Suprapubic skin (tissue), 4 donors: Measurements from ENCODE around the gene STX16.

ENCODE experiments used
- POLR2A ChIP-seq, 2 donors: fragments of 450-650 bp; IDR thresholded peaks; one replicate each; pipeline ENCODE4 v1.6.1; 2017; ENCODE audit warnings: antibody characterized with exemption in 2 of 2, mild to moderate bottlenecking in 2 of 2, moderate library complexity in 2 of 2
- POLR2AphosphoS5 ChIP-seq, 3 donors: sonication (generic); formaldehyde crosslinking; IDR thresholded peaks; one replicate each; pipeline ENCODE4 v1.6.1; 2017; ENCODE audit warnings: antibody characterized with exemption in 3 of 3
- TF ChIP-seq, protein P1 (sequence below), 2 donors: fragments of 200-600 bp in 1 of 2; fragments of 450-650 bp in 1 of 2; sonication (generic) in 1 of 2; IDR thresholded peaks; one replicate each; pipeline ENCODE4 v1.5.1; 2016 to 2019; ENCODE audit warnings: antibody characterized with exemption in 2 of 2, mild to moderate bottlenecking in 1 of 2, moderate library complexity in 1 of 2

GRCh38 chr20:58603721-58604120 is 47.4 kb upstream of the STX16 start:
- TF ChIP-seq, protein P1, sequence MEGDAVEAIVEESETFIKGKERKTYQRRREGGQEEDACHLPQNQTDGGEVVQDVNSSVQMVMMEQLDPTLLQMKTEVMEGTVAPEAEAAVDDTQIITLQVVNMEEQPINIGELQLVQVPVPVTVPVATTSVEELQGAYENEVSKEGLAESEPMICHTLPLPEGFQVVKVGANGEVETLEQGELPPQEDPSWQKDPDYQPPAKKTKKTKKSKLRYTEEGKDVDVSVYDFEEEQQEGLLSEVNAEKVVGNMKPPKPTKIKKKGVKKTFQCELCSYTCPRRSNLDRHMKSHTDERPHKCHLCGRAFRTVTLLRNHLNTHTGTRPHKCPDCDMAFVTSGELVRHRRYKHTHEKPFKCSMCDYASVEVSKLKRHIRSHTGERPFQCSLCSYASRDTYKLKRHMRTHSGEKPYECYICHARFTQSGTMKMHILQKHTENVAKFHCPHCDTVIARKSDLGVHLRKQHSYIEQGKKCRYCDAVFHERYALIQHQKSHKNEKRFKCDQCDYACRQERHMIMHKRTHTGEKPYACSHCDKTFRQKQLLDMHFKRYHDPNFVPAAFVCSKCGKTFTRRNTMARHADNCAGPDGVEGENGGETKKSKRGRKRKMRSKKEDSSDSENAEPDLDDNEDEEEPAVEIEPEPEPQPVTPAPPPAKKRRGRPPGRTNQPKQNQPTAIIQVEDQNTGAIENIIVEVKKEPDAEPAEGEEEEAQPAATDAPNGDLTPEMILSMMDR (IDR thresholded peaks at IDR 0.05) = no peak
- TF ChIP-seq POLR2A (IDR thresholded peaks at IDR 0.05) (no peak), POLR2AphosphoS5 (IDR thresholded peaks at IDR 0.05) (no peak)
